ENCODE measurements around the gene TESK2. TPM values are rescaled to one million over a fixed set of nuclear protein-coding genes. Genes with fewer than 3 reads are reported as not detected.
"Not testable (repeated sequence)": the region's sequence is repeated elsewhere in the genome, so short reads cannot be mapped to it uniquely, and the experiment has no call there.

TESK2 gene
- total and polyA plus RNA-seq, 2 experiments from 2014 or later, result 1.1 to 1.5 TPM

DNA sequence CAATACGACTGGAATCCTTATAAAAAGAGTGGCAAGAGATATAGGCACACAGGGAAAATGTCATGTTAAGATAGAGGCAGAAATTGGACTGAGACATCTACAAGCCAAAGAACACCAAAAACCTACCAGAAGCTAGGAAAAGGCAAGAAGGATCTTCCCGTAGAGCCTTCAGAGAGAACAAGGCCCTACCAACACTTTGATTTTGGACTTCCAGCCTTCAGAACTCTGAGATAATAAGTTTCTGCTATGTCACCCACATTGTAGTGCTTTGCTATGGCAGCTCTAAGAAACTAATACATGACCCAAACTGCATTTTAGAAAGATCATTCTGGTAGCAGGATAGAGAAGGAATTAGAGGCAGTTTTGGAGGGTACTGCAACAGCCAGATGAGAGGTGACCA lies 126.7 kb downstream of the TESK2 start:
- H3K4me3 ChIP-seq, result no peak overlapping the region
- H3K9me2 ChIP-seq (ENCODE audit: insufficient read depth), result no peaks in the 10 kb centered on the region
- H3K27me3 ChIP-seq (replicated peaks; ENCODE audit: insufficient read depth), result no peaks in the 10 kb centered on the region
- no peak overlapping the region for H3K27ac ChIP-seq
- in situ Hi-C loops (cut with MboI), result loop anchor here (10.0 kb wide), 1 partner anchor 201 kb away; no protein-coding TSS in a partner anchor
- TF ChIP-seq EZH2 (IDR thresholded peaks at IDR 0.05; ENCODE audit: insufficient read depth, poor library complexity, severe bottlenecking), result no peak
- TF ChIP-seq EZH2phosphoT487 (IDR thresholded peaks at IDR 0.05; ENCODE audit: insufficient read depth, low read depth), result no peak
- H2AFZ ChIP-seq, result no peak overlapping the region
- no peaks in the 10 kb centered on the region for H3K9me3 ChIP-seq (ENCODE audit: low read depth)
- no peak for DNase-seq
- WGBS, 2 experiments (ENCODE audit: low coverage in 1 of 2, low lambda C conversion rate in 2 of 2, missing lambda C conversion rate in 2 of 2), result 77 to 83% methylated on average over 2 of the region's 2 CpGs
- H3K79me2 ChIP-seq (ENCODE audit: insufficient read depth), result no peaks in the 10 kb centered on the region
- H4K20me1 ChIP-seq (ENCODE audit: insufficient read depth), result no peaks in the 10 kb centered on the region
- 0 out of 2 replicates have a peak, but pooled peaks cover 8% of the 10 kb centered on the region for H3K4me1 ChIP-seq (ENCODE audit: insufficient read depth)
- H3K4me2 ChIP-seq (ENCODE audit: unreplicated experiment), result no peak overlapping the region
- 0 out of 2 replicates have a peak, but pooled peaks cover 7% of the 10 kb centered on the region for H3F3A ChIP-seq (ENCODE audit: insufficient read depth)
- no peak overlapping the region for H3K9ac ChIP-seq
- no peaks in the 10 kb centered on the region for H3K36me3 ChIP-seq (ENCODE audit: low read depth)

DNA sequence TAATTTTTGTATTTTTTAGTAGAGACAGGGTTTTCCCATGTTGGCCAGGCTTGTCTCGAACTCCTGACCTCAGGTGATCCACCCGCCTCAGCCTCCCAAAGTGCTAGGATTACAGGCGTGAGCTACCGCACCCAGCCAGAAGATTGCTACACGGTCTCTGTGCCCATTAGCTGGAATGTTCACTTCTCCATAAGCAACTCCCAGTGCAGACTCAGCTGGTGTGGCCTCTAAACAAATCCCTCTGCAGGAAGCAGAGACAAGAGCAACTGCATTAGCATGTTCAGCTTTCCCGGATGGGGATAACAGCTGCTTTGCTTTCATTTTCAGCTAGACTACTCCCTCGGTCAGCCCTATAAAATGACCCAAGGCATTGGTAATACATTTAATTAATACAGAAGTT lies 130.0 kb downstream of the TESK2 start:
- Histone ChIP-seq H2AFZ (peak overlapping the region; percentile 90), H3K4me2 (ENCODE audit: unreplicated experiment) (peak overlapping the region; percentile 79), H3K4me3 (peak overlapping the region; percentile 57), H3K27ac (peak overlapping the region; percentile 45), H3K9ac (peak overlapping the region; percentile 59)
- H3F3A ChIP-seq (ENCODE audit: insufficient read depth); H3K36me3 ChIP-seq (ENCODE audit: low read depth); H3K9me3 ChIP-seq (ENCODE audit: low read depth); H3K27me3 ChIP-seq (replicated peaks; ENCODE audit: insufficient read depth); H4K20me1 ChIP-seq (ENCODE audit: insufficient read depth); H3K9me2 ChIP-seq (ENCODE audit: insufficient read depth); H3K4me1 ChIP-seq (ENCODE audit: insufficient read depth); H3K79me2 ChIP-seq (ENCODE audit: insufficient read depth): not testable (repeated sequence)
- DNase-seq, result peak; percentile 87
- in situ Hi-C loops (cut with MboI), result loop anchor here (10.0 kb wide), 1 partner anchor 204 kb away; no protein-coding TSS in a partner anchor
- 20 to 21% methylated on average over 7 of the region's 7 CpGs for WGBS, 2 experiments (ENCODE audit: low coverage in 1 of 2, low lambda C conversion rate in 2 of 2, missing lambda C conversion rate in 2 of 2)

- Histone ChIP-seq H3K4me3 (peak overlapping the region; percentile 30; the same call in 1 of the 2 replicates), H3K27ac (no peak overlapping the region), H3F3A (ENCODE audit: insufficient read depth) (0 out of 2 replicates have a peak, but pooled peaks cover 7% of the 10 kb centered on the region), H3K79me2 (ENCODE audit: insufficient read depth) (no peaks in the 10 kb centered on the region), H3K36me3 (ENCODE audit: low read depth) (no peaks in the 10 kb centered on the region), H3K9me2 (ENCODE audit: insufficient read depth) (no peaks in the 10 kb centered on the region), H3K4me2 (ENCODE audit: unreplicated experiment) (peak overlapping the region; percentile 52), H3K27me3 (replicated peaks; ENCODE audit: insufficient read depth) (no peaks in the 10 kb centered on the region), H3K4me1 (ENCODE audit: insufficient read depth) (0 out of 2 replicates have a peak, but pooled peaks cover 8% of the 10 kb centered on the region), H4K20me1 (ENCODE audit: insufficient read depth) (no peaks in the 10 kb centered on the region), H3K9me3 (ENCODE audit: low read depth) (no peaks in the 10 kb centered on the region), H3K9ac (peak overlapping the region; percentile 43; the same call in 1 of the 2 replicates), H2AFZ (peak overlapping the region; percentile 90)
- no peak for TF ChIP-seq EZH2 (IDR thresholded peaks at IDR 0.05; ENCODE audit: insufficient read depth, poor library complexity, severe bottlenecking)
- TF ChIP-seq EZH2phosphoT487 (IDR thresholded peaks at IDR 0.05; ENCODE audit: insufficient read depth, low read depth), result no peak
- peak; percentile 88 for DNase-seq
- in situ Hi-C loops (cut with MboI), result loop anchor here (10.0 kb wide), 1 partner anchor 205 kb away; no protein-coding TSS in a partner anchor
- WGBS, 2 experiments (ENCODE audit: low coverage in 1 of 2, low lambda C conversion rate in 2 of 2, missing lambda C conversion rate in 2 of 2), result 16 to 17% methylated on average over 7 of the region's 7 CpGs
Measured at GRCh38 chr1:45359882-45360513, 131.0 kb downstream of the TESK2 start.

DNA sequence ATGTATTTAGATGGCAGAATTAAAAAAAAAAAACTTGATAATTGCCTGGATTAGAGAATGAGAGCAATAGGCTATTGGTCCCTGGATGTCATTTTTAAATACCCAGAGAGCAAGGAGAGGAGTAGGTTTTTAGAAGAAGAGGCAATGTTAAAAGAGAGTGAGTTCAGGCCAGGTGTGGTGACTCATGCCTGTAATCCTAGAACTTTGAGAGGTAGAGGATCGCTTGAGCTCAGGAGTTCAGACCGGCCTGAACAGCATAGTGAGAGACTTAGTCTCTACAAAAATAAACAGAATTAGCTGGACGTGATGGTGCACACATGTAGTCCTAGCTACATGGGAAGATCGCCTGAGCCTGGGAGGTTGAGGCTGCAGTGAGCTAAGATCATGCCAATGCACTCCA lies 134.8 kb downstream of the TESK2 start:
- no peaks in the 10 kb centered on the region for H3K9me2 ChIP-seq (ENCODE audit: insufficient read depth)
- TF ChIP-seq EZH2phosphoT487 (IDR thresholded peaks at IDR 0.05; ENCODE audit: insufficient read depth, low read depth) (no peak), EZH2 (IDR thresholded peaks at IDR 0.05; ENCODE audit: insufficient read depth, poor library complexity, severe bottlenecking) (no peak)
- H3K4me2 ChIP-seq (ENCODE audit: unreplicated experiment), result no peak overlapping the region
- H3F3A ChIP-seq (ENCODE audit: insufficient read depth), result 0 out of 2 replicates have a peak, but pooled peaks cover 7% of the 10 kb centered on the region
- H2AFZ ChIP-seq, result no peak overlapping the region
- no peaks in the 10 kb centered on the region for H3K36me3 ChIP-seq (ENCODE audit: low read depth)
- H3K4me1 ChIP-seq (ENCODE audit: insufficient read depth), result 0 out of 2 replicates have a peak, but pooled peaks cover 4% of the 10 kb centered on the region
- no peaks in the 10 kb centered on the region for H3K27me3 ChIP-seq (replicated peaks; ENCODE audit: insufficient read depth)
- in situ Hi-C loops (cut with MboI), result no loop called here
- no peaks in the 10 kb centered on the region for H4K20me1 ChIP-seq (ENCODE audit: insufficient read depth)
- WGBS, 2 experiments (ENCODE audit: low coverage in 1 of 2, low lambda C conversion rate in 2 of 2, missing lambda C conversion rate in 2 of 2), result 88 to 91% methylated on average over 4 of the region's 4 CpGs
- no peak overlapping the region for H3K27ac ChIP-seq
- no peaks in the 10 kb centered on the region for H3K9me3 ChIP-seq (ENCODE audit: low read depth)
- H3K9ac ChIP-seq, result no peak overlapping the region
- no peak for DNase-seq
- no peak overlapping the region for H3K4me3 ChIP-seq
- no peaks in the 10 kb centered on the region for H3K79me2 ChIP-seq (ENCODE audit: insufficient read depth)

Data from GM23248 (cell line).